SIG-M5 (cell line): ENCODE measurements around the gene ANXA8L1.
"Not testable (repeated sequence)": the region's sequence is repeated elsewhere in the genome, so short reads cannot be mapped to it uniquely, and the experiment has no call there.

Experiments
- DNase-seq: peaks from one replicate; lab custom pipeline; 2025; lab: John Stamatoyannopoulos, UW

ANXA8L1 gene, protein sequence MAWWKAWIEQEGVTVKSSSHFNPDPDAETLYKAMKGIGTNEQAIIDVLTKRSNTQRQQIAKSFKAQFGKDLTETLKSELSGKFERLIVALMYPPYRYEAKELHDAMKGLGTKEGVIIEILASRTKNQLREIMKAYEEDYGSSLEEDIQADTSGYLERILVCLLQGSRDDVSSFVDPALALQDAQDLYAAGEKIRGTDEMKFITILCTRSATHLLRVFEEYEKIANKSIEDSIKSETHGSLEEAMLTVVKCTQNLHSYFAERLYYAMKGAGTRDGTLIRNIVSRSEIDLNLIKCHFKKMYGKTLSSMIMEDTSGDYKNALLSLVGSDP

DNA sequence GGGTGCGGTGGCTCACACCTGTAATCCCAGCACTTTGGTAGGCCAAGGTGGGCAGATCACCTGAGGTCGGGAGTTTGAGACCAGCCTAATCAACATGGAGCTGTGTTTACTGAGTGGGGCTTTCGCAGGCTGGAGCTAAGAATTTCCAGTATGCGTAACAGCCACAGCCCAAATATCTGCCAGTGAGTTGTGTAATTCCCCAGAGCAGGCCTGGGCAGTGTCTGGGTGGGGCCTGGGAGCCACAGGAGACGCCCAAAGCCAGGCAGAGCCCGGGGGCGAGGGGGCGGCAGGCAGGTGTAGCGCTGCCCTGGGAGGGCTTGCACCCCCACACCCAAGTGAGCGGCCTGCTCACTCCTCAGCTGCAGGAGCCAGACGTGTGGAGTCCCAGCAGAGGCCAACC lies at the start of gene ANXA8L1:
Gene ANXA8L1 (plus strand): TSS at position 371 of the 400 bp plus-strand sequence. CDS start 76 bp downstream, outside the sequence.
- not testable (repeated sequence) for DNase-seq

- DNase-seq: no peak
Measured at GRCh38 chr10:46326066-46326465, 49.5 kb upstream of the ANXA8L1 start.

DNA sequence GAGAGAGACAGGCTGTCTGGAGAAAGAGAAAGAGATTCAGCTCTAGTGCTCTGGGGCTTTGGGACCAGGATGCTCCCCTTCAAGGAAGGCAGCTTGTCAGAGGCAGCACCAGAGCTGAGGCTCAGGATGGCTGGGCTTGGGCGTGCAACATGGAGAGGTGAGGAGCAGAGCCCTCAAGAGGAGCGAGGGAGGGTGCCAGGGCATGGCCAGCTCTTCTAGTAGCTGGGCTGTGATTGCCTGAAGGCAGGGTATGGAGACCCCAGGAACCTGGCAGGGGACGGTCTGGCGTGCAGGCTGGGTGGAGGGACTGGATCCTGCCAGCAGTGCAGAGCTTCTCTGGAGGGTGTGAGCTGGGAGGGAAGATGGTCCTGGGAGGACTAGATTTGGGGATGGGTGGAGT lies 48.6 kb upstream of the ANXA8L1 start:
- DNase-seq: no peak

DNA sequence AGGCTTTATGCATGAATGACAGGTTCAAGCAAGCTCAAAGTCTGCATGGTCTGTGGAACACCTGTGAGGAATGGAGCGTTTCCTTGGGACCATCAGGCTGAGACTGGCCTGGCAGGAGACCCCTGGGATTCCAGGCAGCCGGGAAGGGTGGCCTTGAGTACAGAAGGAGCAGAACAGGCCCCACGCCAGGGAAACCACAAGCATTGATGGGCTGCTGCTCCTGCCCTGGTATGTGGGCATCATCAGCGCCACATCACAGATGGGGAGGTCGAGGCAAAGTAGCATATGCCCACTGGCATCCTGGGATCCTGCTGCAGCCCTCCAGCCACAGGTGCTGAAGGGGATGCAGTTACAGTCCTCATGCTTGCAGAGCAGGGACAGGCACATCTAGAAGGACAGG lies 47.9 kb upstream of the ANXA8L1 start:
- DNase-seq: no peak

- no peak for DNase-seq
Measured at GRCh38 chr10:46328853-46329689, 46.5 kb upstream of the ANXA8L1 start.

DNA sequence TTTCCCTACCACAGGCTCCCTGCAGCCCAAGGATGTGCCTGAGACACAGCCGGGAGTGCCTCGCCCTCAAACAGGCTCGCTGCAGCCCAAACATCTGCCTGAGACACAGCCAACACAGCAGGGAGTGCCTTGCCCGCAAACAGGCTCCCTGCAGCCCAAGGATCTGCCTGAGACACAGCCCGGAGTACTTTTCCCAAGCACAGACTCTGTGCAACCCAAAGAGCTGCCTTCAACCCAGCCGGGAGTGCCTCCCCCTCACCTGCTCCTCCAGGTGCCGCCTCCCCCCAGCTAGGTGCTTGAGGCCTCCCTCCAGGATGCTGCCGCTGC lies 45.9 kb upstream of the ANXA8L1 start:
- DNase-seq: no peak

GRCh38 chr10:46330894-46331293 lies 44.7 kb upstream of the ANXA8L1 start:
- DNase-seq: no peak

DNA sequence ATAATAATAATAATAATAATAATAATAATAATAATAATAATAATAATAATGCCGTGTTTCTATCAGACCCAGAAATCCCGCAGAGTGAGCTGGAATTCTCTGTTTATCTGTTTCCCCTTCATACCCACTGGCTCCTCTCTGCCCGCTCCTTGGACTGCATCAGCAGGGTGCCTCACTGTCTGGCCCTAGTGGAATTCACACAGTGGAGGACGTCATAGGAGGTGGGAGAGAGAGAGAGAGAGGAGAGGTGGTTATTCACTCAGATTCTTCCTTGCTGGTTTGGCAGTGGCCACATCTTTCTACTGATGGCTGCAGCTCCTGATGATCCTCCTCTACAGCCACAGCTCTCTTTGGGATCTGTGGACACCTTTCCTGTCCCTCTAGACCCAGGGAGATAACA lies 10.1 kb upstream of the ANXA8L1 start:
- not testable (repeated sequence) for DNase-seq

GRCh38 chr10:46367209-46367608 lies 8.4 kb upstream of the ANXA8L1 start:
- not testable (repeated sequence) for DNase-seq

- DNase-seq: not testable (repeated sequence)
Measured at GRCh38 chr10:46367666-46368240, 7.8 kb upstream of the ANXA8L1 start.

DNA sequence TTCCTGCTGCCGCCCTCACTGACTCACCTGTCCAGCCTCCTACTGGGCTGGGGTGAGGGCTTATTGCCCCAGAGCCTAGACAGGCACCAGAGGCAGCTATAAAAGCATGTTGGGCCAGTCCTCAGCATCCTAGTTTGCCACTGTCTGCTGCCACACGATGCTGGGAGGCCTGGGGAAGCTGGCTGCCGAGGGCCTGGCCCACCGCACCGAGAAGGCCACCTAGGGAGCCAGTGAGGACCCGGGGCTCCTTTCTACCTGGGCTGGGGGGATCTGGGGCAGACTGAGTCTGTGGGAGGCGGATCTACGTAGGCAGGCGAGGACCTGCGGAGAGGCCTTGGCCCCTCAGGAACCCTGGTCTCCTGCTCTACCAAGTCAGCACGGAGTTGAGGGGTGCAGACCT lies 6.6 kb upstream of the ANXA8L1 start:
- DNase-seq: not testable (repeated sequence)

GRCh38 chr10:46374410-46374809 lies 1.2 kb upstream of the ANXA8L1 start:
- not testable (repeated sequence) for DNase-seq

GRCh38 chr10:46377022-46377421 lies 1.4 kb downstream of the ANXA8L1 start:
- not testable (repeated sequence) for DNase-seq

GRCh38 chr10:46377651-46378050 lies 2.1 kb downstream of the ANXA8L1 start:
- DNase-seq: not testable (repeated sequence)

GRCh38 chr10:46378108-46378507 lies 2.5 kb downstream of the ANXA8L1 start:
- DNase-seq: not testable (repeated sequence)

DNA sequence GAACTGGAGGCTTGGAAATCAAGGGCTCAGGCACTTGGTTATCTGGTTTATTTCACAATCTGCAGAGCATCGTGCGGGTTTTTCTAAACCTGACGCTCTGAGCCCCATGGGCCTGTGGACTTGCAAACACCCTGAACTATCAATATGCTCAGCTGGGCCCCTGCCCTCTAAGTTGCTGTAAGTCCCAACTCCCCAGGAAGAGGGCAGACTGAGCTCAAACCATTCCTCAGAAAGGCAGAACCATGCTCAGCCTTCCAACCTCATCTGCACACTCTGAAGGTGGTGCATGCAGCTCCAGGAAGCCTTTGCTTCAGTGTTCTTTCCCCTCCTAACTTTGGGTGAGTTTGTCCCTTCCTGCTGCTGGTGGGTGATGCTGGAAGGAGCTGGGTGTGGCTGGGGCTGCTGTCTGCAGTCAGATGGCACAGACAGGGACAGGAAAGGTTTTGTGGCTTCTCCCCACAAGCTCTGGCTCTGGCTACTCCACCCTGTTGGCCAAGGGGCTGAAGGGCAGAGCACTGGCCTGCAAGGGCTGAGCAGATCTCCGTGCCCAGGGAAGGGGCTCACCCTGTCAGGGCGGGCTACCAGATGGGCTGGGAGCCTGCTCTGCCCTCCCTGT lies 3.8 kb downstream of the ANXA8L1 start:
- not testable (repeated sequence) for DNase-seq

DNA sequence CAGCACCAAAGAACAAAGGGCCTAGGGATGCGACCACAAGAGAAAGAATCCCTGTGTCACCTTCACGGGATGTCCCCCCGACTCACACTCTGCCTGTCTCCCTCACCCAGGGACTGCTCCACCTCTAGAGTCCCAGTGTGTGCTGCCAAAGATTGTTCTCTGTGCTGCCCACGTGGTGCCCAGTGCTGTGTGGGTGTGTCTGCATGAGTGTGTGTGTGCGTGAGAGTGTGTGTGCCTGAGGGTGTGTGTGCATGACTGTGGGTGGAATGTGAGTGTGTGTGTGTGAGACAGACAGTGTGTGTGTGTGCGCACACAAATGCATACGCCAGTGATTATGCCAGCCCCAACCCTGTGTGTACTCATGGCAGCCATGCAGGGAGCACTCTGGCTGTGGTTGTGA lies 10.3 kb downstream of the ANXA8L1 start:
- not testable (repeated sequence) for DNase-seq

DNA sequence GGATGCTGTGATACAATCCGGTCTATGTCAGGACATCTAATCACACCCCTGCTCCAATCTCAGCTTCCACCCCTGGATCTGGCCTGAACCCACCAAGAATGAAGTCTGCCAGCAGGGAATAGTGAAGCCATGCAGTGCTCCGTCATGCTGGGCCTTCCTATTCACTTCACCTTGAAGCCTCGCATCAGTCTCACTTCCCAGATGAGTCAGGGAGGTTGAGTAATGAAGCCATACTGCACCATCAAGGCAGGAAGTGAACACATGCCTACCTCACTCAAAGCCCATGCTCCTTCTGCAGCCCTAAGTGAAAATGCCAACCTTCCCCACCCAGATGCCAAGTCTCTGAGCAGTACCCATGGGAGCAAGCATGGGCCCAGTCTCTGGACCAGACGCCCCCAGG lies 11.1 kb downstream of the ANXA8L1 start:
- not testable (repeated sequence) for DNase-seq

GRCh38 chr10:46387309-46387902 lies 11.8 kb downstream of the ANXA8L1 start:
- DNase-seq: not testable (repeated sequence)

DNA sequence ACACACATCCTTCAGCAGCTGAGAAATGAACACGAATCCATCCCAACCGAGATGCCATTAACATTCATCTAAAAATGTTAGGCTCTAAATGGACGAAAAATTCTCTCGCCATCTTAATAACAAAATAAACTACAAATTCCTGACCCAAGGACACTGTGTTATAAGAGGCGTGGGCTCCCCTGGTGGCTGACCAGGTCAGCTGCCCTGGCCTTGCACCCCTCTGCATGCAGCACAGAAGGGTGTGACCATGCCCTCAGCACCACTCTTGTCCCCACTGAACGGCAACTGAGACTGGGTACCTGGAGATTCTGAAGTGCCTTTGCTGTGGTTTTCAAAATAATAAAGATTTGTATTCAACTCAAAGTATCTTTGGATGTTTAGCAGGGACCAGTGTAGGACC lies 15.8 kb downstream of the ANXA8L1 start:
- DNase-seq: not testable (repeated sequence)

- not testable (repeated sequence) for DNase-seq
Measured at GRCh38 chr10:46396441-46397279, 21.1 kb downstream of the ANXA8L1 start.
